GM23338 (cell line): ENCODE data around the gene AGAP3. TPM values are rescaled to one million over a fixed set of nuclear protein-coding genes. Genes with fewer than 3 reads are reported as not detected.

Experiments
- ATAC-seq: fragments of 200-7000 bp; cut with Tn5 transposase; 3 replicates; pipeline ENCODE4 v1.9.1; 2020
- DNase-seq: peaks from one replicate; pipeline ENCODE4 v3.0.0-alpha.2; 2015; ENCODE audit warnings: low spot score
- H2AFZ ChIP-seq: fragments of 200-600 bp; sonication (generic); 2 replicates; pipeline ENCODE4 v1.8.0; 2016; ENCODE audit warnings: antibody characterized with exemption, mild to moderate bottlenecking, moderate library complexity
- H3F3A ChIP-seq: fragments of 200-600 bp; sonication (generic); replicated peaks from 2 replicates; pipeline ENCODE4 v1.8.0; 2017; ENCODE audit warnings: antibody characterized with exemption, mixed run types, low read depth
- H3K27ac ChIP-seq: fragments of 200-600 bp; sonication (generic); 2 replicates; pipeline ENCODE4 v1.6.1; 2016; ENCODE audit warnings: low read depth
- H3K27me3 ChIP-seq: fragments of 200-600 bp; sonication (generic); 2 replicates; pipeline ENCODE4 v1.8.0; 2016; ENCODE audit warnings: mild to moderate bottlenecking, mixed run types, moderate library complexity; ENCODE audit not compliant: insufficient read depth
- H3K36me3 ChIP-seq: fragments of 200-600 bp; sonication (generic); 2 replicates; pipeline ENCODE4 v1.8.0; 2016; ENCODE audit warnings: mild to moderate bottlenecking; ENCODE audit not compliant: insufficient read depth
- H3K4me1 ChIP-seq: fragments of 200-600 bp; sonication (generic); 2 replicates; pipeline ENCODE4 v1.8.0; 2016; ENCODE audit warnings: mild to moderate bottlenecking, moderate library complexity; ENCODE audit not compliant: insufficient read depth
- H3K4me2 ChIP-seq: fragments of 200-600 bp; sonication (generic); 2 replicates; pipeline ENCODE4 v1.7.1; 2017; ENCODE audit warnings: mixed run types
- H3K4me3 ChIP-seq: fragments of 200-600 bp; sonication (generic); 2 replicates; pipeline ENCODE4 v1.6.1; 2016; ENCODE audit warnings: mixed run types
- H3K79me2 ChIP-seq: fragments of 200-600 bp; sonication (generic); replicated peaks from 2 replicates; pipeline ENCODE4 v1.8.0; 2017; ENCODE audit warnings: mild to moderate bottlenecking; ENCODE audit not compliant: insufficient read depth
- H3K9me2 ChIP-seq: fragments of 200-600 bp; sonication (generic); 2 replicates; pipeline ENCODE4 v1.8.0; 2017; ENCODE audit not compliant: insufficient read depth
- H4K20me1 ChIP-seq: fragments of 200-600 bp; sonication (generic); replicated peaks from 2 replicates; pipeline ENCODE4 v1.8.0; 2017; ENCODE audit warnings: mild to moderate bottlenecking; ENCODE audit not compliant: insufficient read depth
- H3K27ac Mint-ChIP-seq: 2 replicates; pipeline ENCODE4 v1.8.0; 2020; ENCODE audit warnings: inconsistent platforms, mild to moderate bottlenecking, moderate library complexity, mixed read lengths
- H3K27me3 Mint-ChIP-seq: 3 replicates; pipeline ENCODE4 v1.8.0; 2022; ENCODE audit warnings: low read depth, mild to moderate bottlenecking, moderate library complexity, mixed read lengths, inconsistent platforms; ENCODE audit not compliant: insufficient read depth, poor library complexity
- H3K36me3 Mint-ChIP-seq: 3 replicates; pipeline ENCODE4 v1.8.0; 2021; ENCODE audit warnings: low read depth, mild to moderate bottlenecking, inconsistent platforms, moderate library complexity, mixed read lengths
- H3K4me1 Mint-ChIP-seq: 3 replicates; pipeline ENCODE4 v1.8.0; 2020; ENCODE audit warnings: mild to moderate bottlenecking, inconsistent platforms, mixed read lengths
- H3K4me3 Mint-ChIP-seq: 3 replicates; pipeline ENCODE4 v1.8.0; 2021; ENCODE audit warnings: moderate library complexity, mild to moderate bottlenecking, inconsistent platforms, mixed read lengths
- H3K9me3 Mint-ChIP-seq: 3 replicates; pipeline ENCODE4 v1.8.0; 2020; ENCODE audit warnings: moderate library complexity, mild to moderate bottlenecking, inconsistent platforms, mixed read lengths
- CREB1 ChIP-seq: fragments of 250-450 bp; sonication (Bioruptor Pico); IDR thresholded peaks from 2 replicates; pipeline ENCODE4 v1.5.0; 2020; ENCODE audit warnings: low read depth, mild to moderate bottlenecking, moderate library complexity
- CTCF ChIP-seq, 2 experiments: fragments of 200-600 bp in 1 of 2; sonication (generic) in 1 of 2; conservative IDR thresholded peaks; 2 replicates each; pipeline versions ENCODE4 v1.5.1 to v1.6.1; 2016 to 2017; ENCODE audit warnings: antibody characterized with exemption in 2 of 2, low read depth in 2 of 2, mild to moderate bottlenecking in 2 of 2, moderate library complexity in 1 of 2
- ETS1 ChIP-seq: IDR thresholded peaks from 2 replicates; pipeline ENCODE4 v1.6.1; 2016; ENCODE audit warnings: antibody characterized with exemption
- EZH2 ChIP-seq: fragments of 200-600 bp; sonication (generic); IDR thresholded peaks from one replicate; pipeline ENCODE4 v1.8.0; 2017; ENCODE audit warnings: antibody characterized with exemption, mild to moderate bottlenecking, low read depth; ENCODE audit not compliant: unreplicated experiment
- EZH2phosphoT487 ChIP-seq: fragments of 200-600 bp; sonication (generic); IDR thresholded peaks from one replicate; pipeline ENCODE4 v1.8.1; 2018; ENCODE audit warnings: antibody characterized with exemption; ENCODE audit not compliant: unreplicated experiment
- JUNB ChIP-seq: IDR thresholded peaks from one replicate; pipeline ENCODE4 v1.6.1; 2016; ENCODE audit warnings: antibody characterized with exemption; ENCODE audit not compliant: unreplicated experiment
- NANOG ChIP-seq: IDR thresholded peaks from 2 replicates; pipeline ENCODE4 v1.6.1; 2016; ENCODE audit warnings: antibody characterized with exemption, borderline replicate concordance
- POLR2AphosphoS5 ChIP-seq: IDR thresholded peaks from 2 replicates; pipeline ENCODE4 v1.6.1; 2016; ENCODE audit warnings: antibody characterized with exemption, low read depth
- REST ChIP-seq: IDR thresholded peaks from one replicate; pipeline ENCODE4 v1.6.1; 2018; ENCODE audit warnings: antibody characterized with exemption; ENCODE audit not compliant: unreplicated experiment
- STAT1 ChIP-seq: IDR thresholded peaks from one replicate; pipeline ENCODE4 v1.6.1; 2016; ENCODE audit warnings: antibody characterized with exemption; ENCODE audit not compliant: unreplicated experiment
- ZNF114 ChIP-seq: fragments of 250-450 bp; sonication (Bioruptor Pico); IDR thresholded peaks from 2 replicates; pipeline ENCODE4 v1.5.0; 2020; ENCODE audit warnings: mild to moderate bottlenecking, moderate library complexity
- ZNF331 ChIP-seq: fragments of 250-450 bp; sonication (Bioruptor Pico); IDR thresholded peaks from 2 replicates; pipeline ENCODE4 v1.5.0; 2020; ENCODE audit warnings: low read depth, mild to moderate bottlenecking, moderate library complexity
- polyA plus RNA-seq: library from polyadenylated mRNA; unstranded; fragments of >200 nt; fragmentation: Nextera tagmentation; extraction: Ambion mirVana; gene quantifications from 2 replicates; pipeline ENCODE4 v1.2.1, GENCODE V29; 2016
- total RNA-seq: library from RNA; depleted of rRNA; stranded (reverse); fragments of >200 nt; shearing (Covaris generic); gene quantifications from 2 replicates; pipeline ENCODE4 v1.2.3, GENCODE V29; 2014
- TF ChIP-seq, protein P1 (sequence below): fragments of 250-450 bp; sonication (Bioruptor Pico); IDR thresholded peaks from 2 replicates; pipeline ENCODE4 v1.5.0; 2020; ENCODE audit warnings: mild to moderate bottlenecking, moderate library complexity

AGAP3 gene
- total and polyA plus RNA-seq, 2 experiments from 2014 or later, result 24.0 to 39.2 TPM

DNA sequence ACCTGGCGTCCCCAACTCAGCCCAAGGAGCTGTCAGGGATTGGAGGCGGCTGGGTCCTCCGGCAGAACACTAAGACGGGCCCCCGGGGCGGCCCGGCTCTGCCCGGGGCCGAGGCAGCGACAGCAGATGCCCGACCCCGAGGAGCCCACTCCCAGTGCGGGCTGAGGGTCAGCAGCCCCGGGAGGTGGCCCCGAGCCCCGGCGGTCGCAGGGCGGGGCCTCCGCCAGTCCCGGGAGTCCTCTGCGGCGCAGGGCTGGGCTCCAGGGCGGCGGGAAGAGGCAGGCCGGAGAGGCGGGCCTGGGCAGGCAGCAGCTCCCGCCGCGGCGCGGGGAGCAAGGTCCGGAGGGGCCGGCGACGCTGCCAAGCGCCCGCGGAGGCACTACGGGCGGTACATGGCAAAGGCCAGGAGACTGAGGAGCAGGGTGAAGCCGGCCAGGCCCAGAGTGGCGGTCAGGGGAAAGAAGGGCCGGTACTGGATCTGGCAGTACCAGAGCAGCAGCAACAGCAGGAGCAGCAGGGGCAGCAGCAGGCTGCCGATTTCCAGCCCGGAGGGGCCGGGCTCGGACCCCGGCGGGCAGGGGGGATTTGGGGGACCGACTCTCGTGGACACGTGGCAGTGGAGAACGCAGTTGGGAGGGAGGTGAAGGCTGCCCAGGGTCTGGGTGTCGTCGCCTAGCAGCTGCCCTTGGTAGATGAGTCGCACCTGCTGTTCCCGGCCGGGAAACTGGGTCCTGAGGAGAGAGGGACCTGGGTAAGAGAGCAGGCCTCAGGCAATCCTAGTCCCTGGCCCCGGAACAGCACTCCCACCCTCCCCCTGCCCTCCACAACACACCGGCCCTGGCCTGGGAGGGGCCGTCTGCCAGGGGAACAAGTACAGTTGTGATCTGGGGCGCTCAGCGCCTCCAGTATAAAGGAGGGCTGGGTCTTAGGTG, 4.8 kb upstream of the AGAP3 start:
- Histone ChIP-seq H4K20me1 (peaks cover 9% of the 10 kb centered on the region), H3K4me2 (peak overlapping the region; percentile 98), H3K9me2 (no peaks in the 10 kb centered on the region), H3K4me3 (peak overlapping the region; percentile 91), H3K27ac (no peak overlapping the region), H2AFZ (no peak overlapping the region), H3K4me1 (peaks cover 33% of the 10 kb centered on the region), H3K36me3 (no peaks in the 10 kb centered on the region), H3K79me2 (peaks cover 6% of the 10 kb centered on the region; the same call in 1 of the 2 replicates), H3F3A (peaks cover 20% of the 10 kb centered on the region), H3K27me3 (peaks cover 18% of the 10 kb centered on the region)
- no peak for DNase-seq
- H3K27ac Mint-ChIP-seq, result no peak overlapping the region
- H3K4me3 Mint-ChIP-seq, result peak overlapping the region; percentile 89
- TF ChIP-seq CREB1 (CRISPR knock-in tag), result no peak
- TF ChIP-seq ETS1, result no peak
- no peak for TF ChIP-seq EZH2
- TF ChIP-seq POLR2AphosphoS5, result no peak; the same call in 1 of the 2 replicates
- TF ChIP-seq EZH2phosphoT487, result no peak
- TF ChIP-seq ZNF114 (CRISPR knock-in tag), result no peak
- no peak for TF ChIP-seq NANOG
- TF ChIP-seq, protein P1, sequence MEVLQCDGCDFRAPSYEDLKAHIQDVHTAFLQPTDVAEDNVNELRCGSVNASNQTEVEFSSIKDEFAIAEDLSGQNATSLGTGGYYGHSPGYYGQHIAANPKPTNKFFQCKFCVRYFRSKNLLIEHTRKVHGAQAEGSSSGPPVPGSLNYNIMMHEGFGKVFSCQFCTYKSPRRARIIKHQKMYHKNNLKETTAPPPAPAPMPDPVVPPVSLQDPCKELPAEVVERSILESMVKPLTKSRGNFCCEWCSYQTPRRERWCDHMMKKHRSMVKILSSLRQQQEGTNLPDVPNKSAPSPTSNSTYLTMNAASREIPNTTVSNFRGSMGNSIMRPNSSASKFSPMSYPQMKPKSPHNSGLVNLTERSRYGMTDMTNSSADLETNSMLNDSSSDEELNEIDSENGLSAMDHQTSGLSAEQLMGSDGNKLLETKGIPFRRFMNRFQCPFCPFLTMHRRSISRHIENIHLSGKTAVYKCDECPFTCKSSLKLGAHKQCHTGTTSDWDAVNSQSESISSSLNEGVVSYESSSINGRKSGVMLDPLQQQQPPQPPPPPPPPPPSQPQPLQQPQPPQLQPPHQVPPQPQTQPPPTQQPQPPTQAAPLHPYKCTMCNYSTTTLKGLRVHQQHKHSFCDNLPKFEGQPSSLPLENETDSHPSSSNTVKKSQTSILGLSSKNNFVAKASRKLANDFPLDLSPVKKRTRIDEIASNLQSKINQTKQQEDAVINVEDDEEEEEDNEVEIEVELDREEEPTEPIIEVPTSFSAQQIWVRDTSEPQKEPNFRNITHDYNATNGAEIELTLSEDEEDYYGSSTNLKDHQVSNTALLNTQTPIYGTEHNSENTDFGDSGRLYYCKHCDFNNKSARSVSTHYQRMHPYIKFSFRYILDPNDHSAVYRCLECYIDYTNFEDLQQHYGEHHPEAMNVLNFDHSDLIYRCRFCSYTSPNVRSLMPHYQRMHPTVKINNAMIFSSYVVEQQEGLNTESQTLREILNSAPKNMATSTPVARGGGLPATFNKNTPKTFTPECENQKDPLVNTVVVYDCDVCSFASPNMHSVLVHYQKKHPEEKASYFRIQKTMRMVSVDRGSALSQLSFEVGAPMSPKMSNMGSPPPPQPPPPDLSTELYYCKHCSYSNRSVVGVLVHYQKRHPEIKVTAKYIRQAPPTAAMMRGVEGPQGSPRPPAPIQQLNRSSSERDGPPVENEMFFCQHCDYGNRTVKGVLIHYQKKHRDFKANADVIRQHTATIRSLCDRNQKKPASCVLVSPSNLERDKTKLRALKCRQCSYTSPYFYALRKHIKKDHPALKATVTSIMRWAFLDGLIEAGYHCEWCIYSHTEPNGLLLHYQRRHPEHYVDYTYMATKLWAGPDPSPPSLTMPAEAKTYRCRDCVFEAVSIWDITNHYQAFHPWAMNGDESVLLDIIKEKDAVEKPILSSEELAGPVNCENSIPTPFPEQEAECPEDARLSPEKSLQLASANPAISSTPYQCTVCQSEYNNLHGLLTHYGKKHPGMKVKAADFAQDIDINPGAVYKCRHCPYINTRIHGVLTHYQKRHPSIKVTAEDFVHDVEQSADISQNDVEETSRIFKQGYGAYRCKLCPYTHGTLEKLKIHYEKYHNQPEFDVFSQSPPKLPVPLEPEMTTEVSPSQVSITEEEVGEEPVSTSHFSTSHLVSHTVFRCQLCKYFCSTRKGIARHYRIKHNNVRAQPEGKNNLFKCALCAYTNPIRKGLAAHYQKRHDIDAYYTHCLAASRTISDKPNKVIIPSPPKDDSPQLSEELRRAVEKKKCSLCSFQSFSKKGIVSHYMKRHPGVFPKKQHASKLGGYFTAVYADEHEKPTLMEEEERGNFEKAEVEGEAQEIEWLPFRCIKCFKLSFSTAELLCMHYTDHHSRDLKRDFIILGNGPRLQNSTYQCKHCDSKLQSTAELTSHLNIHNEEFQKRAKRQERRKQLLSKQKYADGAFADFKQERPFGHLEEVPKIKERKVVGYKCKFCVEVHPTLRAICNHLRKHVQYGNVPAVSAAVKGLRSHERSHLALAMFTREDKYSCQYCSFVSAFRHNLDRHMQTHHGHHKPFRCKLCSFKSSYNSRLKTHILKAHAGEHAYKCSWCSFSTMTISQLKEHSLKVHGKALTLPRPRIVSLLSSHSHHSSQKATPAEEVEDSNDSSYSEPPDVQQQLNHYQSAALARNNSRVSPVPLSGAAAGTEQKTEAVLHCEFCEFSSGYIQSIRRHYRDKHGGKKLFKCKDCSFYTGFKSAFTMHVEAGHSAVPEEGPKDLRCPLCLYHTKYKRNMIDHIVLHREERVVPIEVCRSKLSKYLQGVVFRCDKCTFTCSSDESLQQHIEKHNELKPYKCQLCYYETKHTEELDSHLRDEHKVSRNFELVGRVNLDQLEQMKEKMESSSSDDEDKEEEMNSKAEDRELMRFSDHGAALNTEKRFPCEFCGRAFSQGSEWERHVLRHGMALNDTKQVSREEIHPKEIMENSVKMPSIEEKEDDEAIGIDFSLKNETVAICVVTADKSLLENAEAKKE (CRISPR knock-in tag), result no peak
- TF ChIP-seq STAT1, result no peak
- TF ChIP-seq JUNB, result no peak
- TF ChIP-seq REST, result no peak
- TF ChIP-seq CTCF (conservative IDR thresholded peaks at IDR 0.05; ENCODE audit: low read depth in 2 of 2), result no peak
- no peak for TF ChIP-seq ZNF331 (CRISPR knock-in tag)
- peaks cover 2% of the 10 kb centered on the region; the same call in 1 of the 3 replicates for H3K9me3 Mint-ChIP-seq
- ATAC-seq, result peak; percentile 10
- peaks cover 37% of the 10 kb centered on the region for H3K4me1 Mint-ChIP-seq
- peaks cover 27% of the 10 kb centered on the region for H3K27me3 Mint-ChIP-seq
- H3K36me3 Mint-ChIP-seq, result peaks cover 5% of the 10 kb centered on the region; the same call in 2 of the 3 replicates
